Spleen (tissue), 11 donors: ENCODE measurements around the gene CCDC124. TPM values are rescaled to one million over a fixed set of nuclear protein-coding genes. Genes with fewer than 3 reads are reported as not detected.

ENCODE experiments used
- DNase-seq: peaks from one replicate; pipeline ENCODE4 v3.0.0-alpha.2; 2020
- H3K27ac ChIP-seq, 8 donors: fragments of 200-600 bp; sonication (generic) in 7 of 8; 1 replicate in 4 of 8; 2 replicates in 4 of 8; pipeline versions ENCODE4 v1.5.0 to v1.8.0; 2016 to 2021; ENCODE audit warnings: inconsistent platforms in 4 of 8, mild to moderate bottlenecking in 4 of 8, moderate library complexity in 1 of 8
- H3K27me3 ChIP-seq, 7 donors: fragments of 200-600 bp; sonication (generic) in 6 of 7; replicated peaks in 1 of 7; 1 replicate in 4 of 7; 2 replicates in 3 of 7; pipeline versions ENCODE4 v1.5.0 to v1.8.0; 2016 to 2021; ENCODE audit warnings: inconsistent platforms in 3 of 7, mild to moderate bottlenecking in 1 of 7
- H3K36me3 ChIP-seq, 6 donors: fragments of 200-600 bp; sonication (generic) in 5 of 6; 1 replicate in 4 of 6; 2 replicates in 2 of 6; pipeline versions ENCODE4 v1.5.0 to v1.8.0; 2016 to 2021; ENCODE audit warnings: inconsistent platforms in 2 of 6
- H3K4me1 ChIP-seq, 6 donors: fragments of 200-600 bp; sonication (generic) in 5 of 6; 1 replicate in 3 of 6; 2 replicates in 3 of 6; pipeline versions ENCODE4 v1.5.0 to v1.8.0; 2016 to 2021; ENCODE audit warnings: inconsistent platforms in 3 of 6
- H3K4me3 ChIP-seq, 8 donors: fragments of 200-600 bp; sonication (generic) in 7 of 8; 1 replicate in 4 of 8; 2 replicates in 4 of 8; pipeline versions ENCODE4 v1.5.0 to v1.8.0; 2016 to 2021; ENCODE audit warnings: inconsistent platforms in 4 of 8, mild to moderate bottlenecking in 4 of 8, moderate library complexity in 2 of 8
- H3K9me3 ChIP-seq, 8 donors: fragments of 200-600 bp; sonication (generic) in 7 of 8; 1 replicate in 4 of 8; 2 replicates in 4 of 8; pipeline versions ENCODE4 v1.5.0 to v1.8.0; 2016 to 2021; ENCODE audit warnings: inconsistent platforms in 4 of 8
- POLR2A ChIP-seq, 3 donors: fragments of 450-650 bp; IDR thresholded peaks; one replicate each; pipeline ENCODE4 v1.5.1; 2017; ENCODE audit warnings: antibody characterized with exemption in 3 of 3, mild to moderate bottlenecking in 1 of 3
- POLR2AphosphoS5 ChIP-seq, 3 donors: sonication (generic); formaldehyde crosslinking; IDR thresholded peaks; one replicate each; pipeline ENCODE4 v1.5.1; 2017; ENCODE audit warnings: antibody characterized with exemption in 3 of 3
- WGBS, 5 donors: extraction: QIAGEN DNeasy Blood & Tissue Kit in 3 of 5; methylation state at CpG; one replicate each; pipeline versions ENCODE4 v1.1.5 to v1.1.7; 2013 to 2018; 5-methylcytosine and 5-hydroxymethylcytosine counted together
- intact Hi-C: fragments of 100-400 bp; cut with DNase I; formaldehyde crosslinking; loops from one replicate; pipeline ENCODE4 v1.15.0; 2023; ENCODE audit warnings: low total_unique reads
- polyA plus RNA-seq, 3 donors: library from polyadenylated mRNA; stranded (reverse); fragments of 200-250 nt; gene quantifications; one replicate each; pipeline ENCODE4 v1.2.1, GENCODE V29; 2013
- total RNA-seq, 7 donors: library from RNA; depleted of rRNA in 3 of 7; stranded (reverse); fragments of >200 nt in 3 of 7; fragmentation: NEBNext Ultra II Directional in 4 of 7; extraction: Animal tissue kit (Norgen Biotek cat#: 25700) in 4 of 7; gene quantifications; one replicate each; pipeline versions ENCODE4 v1.1.0 to v1.2.1, GENCODE V29; 2016 to 2021
- TF ChIP-seq, protein P1 (sequence below), 11 experiments: fragments of 200-600 bp in 7 of 11; fragments of 450-650 bp in 4 of 11; sonication (generic) in 4 of 11; IDR thresholded peaks in 8 of 11; conservative IDR thresholded peaks in 3 of 11; 1 replicate in 7 of 11; 2 replicates in 4 of 11; pipeline versions ENCODE4 v1.4.0 to v1.8.0; 2016 to 2021; ENCODE audit warnings: antibody characterized with exemption in 11 of 11, inconsistent platforms in 4 of 11, mild to moderate bottlenecking in 1 of 11
- donor health status: healthy with polysubstance abuse.
- donor health status: DM: no; HTN: no; CAD: no; lungs with moderate emphysema.
- donor health status: DM: no; HTN: no; CAD: no.
- donor health status: Bipolar disorder and iron deficiency.
- donor health status: healthy.
- donor health status: DM: no; HTN: no; CAD: no.
- donor health status: DM: yes; HTN: yes; CAD: no.

The CCDC124 gene
- total and polyA plus RNA-seq, 10 donors = 29.5 to 89.9 (median 43.0) TPM

DNA sequence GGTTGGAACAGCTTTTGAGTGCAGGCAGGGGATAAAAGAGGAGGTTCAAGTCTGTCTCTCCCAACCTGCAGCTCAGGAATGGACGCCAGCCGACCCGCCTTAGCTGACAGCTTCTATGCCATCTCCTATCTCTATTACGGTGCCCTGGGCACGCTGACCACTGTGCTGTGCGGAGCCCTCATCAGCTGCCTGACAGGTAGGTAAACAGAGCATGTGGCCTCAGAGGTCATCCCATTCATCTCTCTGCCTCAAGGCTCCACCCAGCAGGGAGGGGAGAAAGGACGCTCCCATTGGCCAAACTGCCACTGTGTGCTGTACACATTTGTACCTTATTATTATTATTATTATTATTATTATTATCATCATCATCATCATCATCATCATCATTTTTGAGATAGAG, 44.6 kb upstream of the CCDC124 start:
- no peak for DNase-seq
- Histone ChIP-seq H3K4me3 (no peak overlapping the region), H3K27me3 (peaks cover 0 to 37% (median 0%) of the 10 kb centered on the region in 7 donors), H3K9me3 (no peaks in the 10 kb centered on the region), H3K4me1 (peaks cover 0 to 40% (median 25%) of the 10 kb centered on the region in 6 donors), H3K27ac (no peak overlapping the region), H3K36me3 (no peaks in the 10 kb centered on the region)
- TF ChIP-seq POLR2AphosphoS5 (IDR thresholded peaks at IDR 0.05) = no peak
- no peak for TF ChIP-seq POLR2A (IDR thresholded peaks at IDR 0.05)
- TF ChIP-seq, protein P1, sequence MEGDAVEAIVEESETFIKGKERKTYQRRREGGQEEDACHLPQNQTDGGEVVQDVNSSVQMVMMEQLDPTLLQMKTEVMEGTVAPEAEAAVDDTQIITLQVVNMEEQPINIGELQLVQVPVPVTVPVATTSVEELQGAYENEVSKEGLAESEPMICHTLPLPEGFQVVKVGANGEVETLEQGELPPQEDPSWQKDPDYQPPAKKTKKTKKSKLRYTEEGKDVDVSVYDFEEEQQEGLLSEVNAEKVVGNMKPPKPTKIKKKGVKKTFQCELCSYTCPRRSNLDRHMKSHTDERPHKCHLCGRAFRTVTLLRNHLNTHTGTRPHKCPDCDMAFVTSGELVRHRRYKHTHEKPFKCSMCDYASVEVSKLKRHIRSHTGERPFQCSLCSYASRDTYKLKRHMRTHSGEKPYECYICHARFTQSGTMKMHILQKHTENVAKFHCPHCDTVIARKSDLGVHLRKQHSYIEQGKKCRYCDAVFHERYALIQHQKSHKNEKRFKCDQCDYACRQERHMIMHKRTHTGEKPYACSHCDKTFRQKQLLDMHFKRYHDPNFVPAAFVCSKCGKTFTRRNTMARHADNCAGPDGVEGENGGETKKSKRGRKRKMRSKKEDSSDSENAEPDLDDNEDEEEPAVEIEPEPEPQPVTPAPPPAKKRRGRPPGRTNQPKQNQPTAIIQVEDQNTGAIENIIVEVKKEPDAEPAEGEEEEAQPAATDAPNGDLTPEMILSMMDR (IDR thresholded peaks at IDR 0.05 in 8 of 11, conservative IDR thresholded peaks at IDR 0.05 in 3 of 11) = no peak
- WGBS, 5 donors = 70 to 90% (median 77%) methylated on average over 7 of the region's 7 CpGs
- intact Hi-C loops = no loop called here

GRCh38 chr19:17889609-17890214, 43.1 kb upstream of the CCDC124 start:
- Histone ChIP-seq H3K9me3 (no peaks in the 10 kb centered on the region), H3K4me1 (peaks cover 0 to 26% (median 15%) of the 10 kb centered on the region in 6 donors), H3K4me3 (no peak overlapping the region), H3K27ac (no peak overlapping the region), H3K27me3 (peaks cover 0 to 43% (median 0%) of the 10 kb centered on the region in 7 donors), H3K36me3 (no peaks in the 10 kb centered on the region)
- TF ChIP-seq, protein P1 (IDR thresholded peaks at IDR 0.05 in 8 of 11, conservative IDR thresholded peaks at IDR 0.05 in 3 of 11) = no peak
- TF ChIP-seq POLR2AphosphoS5 (IDR thresholded peaks at IDR 0.05) = no peak
- no peak for TF ChIP-seq POLR2A (IDR thresholded peaks at IDR 0.05)
- 54 to 62% (median 56%) methylated on average over 18 of the region's 18 CpGs for WGBS, 5 donors
- intact Hi-C loops = no loop called here
- DNase-seq = no peak

DNA sequence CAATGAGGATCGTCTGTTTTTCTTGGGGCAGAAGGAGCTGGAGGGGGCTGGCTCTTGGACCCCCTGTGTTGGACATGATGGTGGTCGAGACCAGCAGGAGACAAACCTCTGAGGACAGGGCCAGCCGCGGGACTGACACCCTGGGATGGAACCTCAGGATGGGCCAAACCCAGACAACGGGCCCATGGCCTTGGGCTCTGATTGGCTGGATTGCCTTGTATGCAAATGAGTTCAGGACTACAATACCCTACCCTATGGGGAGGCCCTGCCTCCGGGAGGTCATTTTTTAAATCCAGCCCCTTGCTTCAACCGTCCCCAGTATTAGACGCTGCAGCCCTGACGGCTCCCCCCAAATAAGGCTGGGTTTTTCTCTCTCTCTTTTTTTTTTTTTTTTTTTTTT, 39.0 kb upstream of the CCDC124 start:
- intact Hi-C loops = no loop called here
- H3K4me1 ChIP-seq = no peaks in the 10 kb centered on the region
- TF ChIP-seq POLR2AphosphoS5 (IDR thresholded peaks at IDR 0.05) (no peak), POLR2A (IDR thresholded peaks at IDR 0.05) (no peak)
- TF ChIP-seq, protein P1 (IDR thresholded peaks at IDR 0.05 in 8 of 11, conservative IDR thresholded peaks at IDR 0.05 in 3 of 11) = no peak
- no peak overlapping the region for H3K27ac ChIP-seq
- WGBS, 5 donors = 71 to 86% (median 84%) methylated on average over 6 to 9 of the region's 9 CpGs
- H3K27me3 ChIP-seq = peaks cover 0 to 67% (median 0%) of the 10 kb centered on the region in 7 donors
- H3K4me3 ChIP-seq = no peak overlapping the region
- no peak for DNase-seq
- no peaks in the 10 kb centered on the region for H3K36me3 ChIP-seq
- no peaks in the 10 kb centered on the region for H3K9me3 ChIP-seq

- 70 to 78% (median 73%) methylated on average over 6 of the region's 6 CpGs for WGBS, 5 donors
- intact Hi-C loops = no loop called here
- no peak for DNase-seq
Observed at GRCh38 chr19:17902701-17903100, 30.1 kb upstream of the CCDC124 start.

More at GRCh38 chr19:17902701-17903100, 30.1 kb upstream of the CCDC124 start:
- peaks cover 0 to 8% (median 3%) of the 10 kb centered on the region in 8 donors for H3K9me3 ChIP-seq
- no peak overlapping the region for H3K27ac ChIP-seq
- H3K4me3 ChIP-seq = no peak overlapping the region
- no peaks in the 10 kb centered on the region for H3K4me1 ChIP-seq
- no peak for TF ChIP-seq POLR2AphosphoS5 (IDR thresholded peaks at IDR 0.05)
- TF ChIP-seq, protein P1 (IDR thresholded peaks at IDR 0.05 in 8 of 11, conservative IDR thresholded peaks at IDR 0.05 in 3 of 11) = no peak
- no peak for TF ChIP-seq POLR2A (IDR thresholded peaks at IDR 0.05)
- peaks cover 0 to 34% (median 0%) of the 10 kb centered on the region in 7 donors for H3K27me3 ChIP-seq
- H3K36me3 ChIP-seq = no peaks in the 10 kb centered on the region
